Spleen (tissue), 11 donors: ENCODE data around the gene ACTG1. TPM values are rescaled to one million over a fixed set of nuclear protein-coding genes. Genes with fewer than 3 reads are reported as not detected.

Source experiments
- DNase-seq: peaks from one replicate; pipeline ENCODE4 v3.0.0-alpha.2; 2020
- H3K27ac ChIP-seq, 8 donors: fragments of 200-600 bp; sonication (generic) in 7 of 8; 1 replicate in 4 of 8; 2 replicates in 4 of 8; pipeline versions ENCODE4 v1.5.0 to v1.8.0; 2016 to 2021; ENCODE audit warnings: inconsistent platforms in 4 of 8, mild to moderate bottlenecking in 4 of 8, moderate library complexity in 1 of 8
- H3K27me3 ChIP-seq, 7 donors: fragments of 200-600 bp; sonication (generic) in 6 of 7; replicated peaks in 1 of 7; 1 replicate in 4 of 7; 2 replicates in 3 of 7; pipeline versions ENCODE4 v1.5.0 to v1.8.0; 2016 to 2021; ENCODE audit warnings: inconsistent platforms in 3 of 7, mild to moderate bottlenecking in 1 of 7
- H3K36me3 ChIP-seq, 6 donors: fragments of 200-600 bp; sonication (generic) in 5 of 6; 1 replicate in 4 of 6; 2 replicates in 2 of 6; pipeline versions ENCODE4 v1.5.0 to v1.8.0; 2016 to 2021; ENCODE audit warnings: inconsistent platforms in 2 of 6
- H3K4me1 ChIP-seq, 6 donors: fragments of 200-600 bp; sonication (generic) in 5 of 6; 1 replicate in 3 of 6; 2 replicates in 3 of 6; pipeline versions ENCODE4 v1.5.0 to v1.8.0; 2016 to 2021; ENCODE audit warnings: inconsistent platforms in 3 of 6
- H3K4me3 ChIP-seq, 8 donors: fragments of 200-600 bp; sonication (generic) in 7 of 8; 1 replicate in 4 of 8; 2 replicates in 4 of 8; pipeline versions ENCODE4 v1.5.0 to v1.8.0; 2016 to 2021; ENCODE audit warnings: inconsistent platforms in 4 of 8, mild to moderate bottlenecking in 4 of 8, moderate library complexity in 2 of 8
- H3K9me3 ChIP-seq, 8 donors: fragments of 200-600 bp; sonication (generic) in 7 of 8; 1 replicate in 4 of 8; 2 replicates in 4 of 8; pipeline versions ENCODE4 v1.5.0 to v1.8.0; 2016 to 2021; ENCODE audit warnings: inconsistent platforms in 4 of 8
- POLR2A ChIP-seq, 3 donors: fragments of 450-650 bp; IDR thresholded peaks; one replicate each; pipeline ENCODE4 v1.5.1; 2017; ENCODE audit warnings: antibody characterized with exemption in 3 of 3, mild to moderate bottlenecking in 1 of 3
- POLR2AphosphoS5 ChIP-seq, 3 donors: sonication (generic); formaldehyde crosslinking; IDR thresholded peaks; one replicate each; pipeline ENCODE4 v1.5.1; 2017; ENCODE audit warnings: antibody characterized with exemption in 3 of 3
- WGBS, 5 donors: extraction: QIAGEN DNeasy Blood & Tissue Kit in 3 of 5; methylation state at CpG; one replicate each; pipeline versions ENCODE4 v1.1.5 to v1.1.7; 2013 to 2018; 5-methylcytosine and 5-hydroxymethylcytosine counted together
- intact Hi-C: fragments of 100-400 bp; cut with DNase I; formaldehyde crosslinking; loops from one replicate; pipeline ENCODE4 v1.15.0; 2023; ENCODE audit warnings: low total_unique reads
- polyA plus RNA-seq, 3 donors: library from polyadenylated mRNA; stranded (reverse); fragments of 200-250 nt; gene quantifications; one replicate each; pipeline ENCODE4 v1.2.1, GENCODE V29; 2013
- total RNA-seq, 7 donors: library from RNA; depleted of rRNA in 3 of 7; stranded (reverse); fragments of >200 nt in 3 of 7; fragmentation: NEBNext Ultra II Directional in 4 of 7; extraction: Animal tissue kit (Norgen Biotek cat#: 25700) in 4 of 7; gene quantifications; one replicate each; pipeline versions ENCODE4 v1.1.0 to v1.2.1, GENCODE V29; 2016 to 2021
- TF ChIP-seq, protein P1 (sequence below), 11 experiments: fragments of 200-600 bp in 7 of 11; fragments of 450-650 bp in 4 of 11; sonication (generic) in 4 of 11; IDR thresholded peaks in 8 of 11; conservative IDR thresholded peaks in 3 of 11; 1 replicate in 7 of 11; 2 replicates in 4 of 11; pipeline versions ENCODE4 v1.4.0 to v1.8.0; 2016 to 2021; ENCODE audit warnings: antibody characterized with exemption in 11 of 11, inconsistent platforms in 4 of 11, mild to moderate bottlenecking in 1 of 11
- donor health status: healthy with polysubstance abuse.
- donor health status: DM: no; HTN: no; CAD: no; lungs with moderate emphysema.
- donor health status: DM: no; HTN: no; CAD: no.
- donor health status: Bipolar disorder and iron deficiency.
- donor health status: healthy.
- donor health status: DM: no; HTN: no; CAD: no.
- donor health status: DM: yes; HTN: yes; CAD: no.

Gene ACTG1
- total and polyA plus RNA-seq, 10 donors = 1,119 to 6,270 (median 2,106) TPM

- DNase-seq = no peak
- intact Hi-C loops = no loop called here
- H3K9me3 ChIP-seq = no peaks in the 10 kb centered on the region
- TF ChIP-seq POLR2AphosphoS5 (IDR thresholded peaks at IDR 0.05) (peak in 2 of 3 donors; percentile 28 to 56), POLR2A (IDR thresholded peaks at IDR 0.05) (no peak)
- TF ChIP-seq, protein P1, sequence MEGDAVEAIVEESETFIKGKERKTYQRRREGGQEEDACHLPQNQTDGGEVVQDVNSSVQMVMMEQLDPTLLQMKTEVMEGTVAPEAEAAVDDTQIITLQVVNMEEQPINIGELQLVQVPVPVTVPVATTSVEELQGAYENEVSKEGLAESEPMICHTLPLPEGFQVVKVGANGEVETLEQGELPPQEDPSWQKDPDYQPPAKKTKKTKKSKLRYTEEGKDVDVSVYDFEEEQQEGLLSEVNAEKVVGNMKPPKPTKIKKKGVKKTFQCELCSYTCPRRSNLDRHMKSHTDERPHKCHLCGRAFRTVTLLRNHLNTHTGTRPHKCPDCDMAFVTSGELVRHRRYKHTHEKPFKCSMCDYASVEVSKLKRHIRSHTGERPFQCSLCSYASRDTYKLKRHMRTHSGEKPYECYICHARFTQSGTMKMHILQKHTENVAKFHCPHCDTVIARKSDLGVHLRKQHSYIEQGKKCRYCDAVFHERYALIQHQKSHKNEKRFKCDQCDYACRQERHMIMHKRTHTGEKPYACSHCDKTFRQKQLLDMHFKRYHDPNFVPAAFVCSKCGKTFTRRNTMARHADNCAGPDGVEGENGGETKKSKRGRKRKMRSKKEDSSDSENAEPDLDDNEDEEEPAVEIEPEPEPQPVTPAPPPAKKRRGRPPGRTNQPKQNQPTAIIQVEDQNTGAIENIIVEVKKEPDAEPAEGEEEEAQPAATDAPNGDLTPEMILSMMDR (IDR thresholded peaks at IDR 0.05 in 8 of 11, conservative IDR thresholded peaks at IDR 0.05 in 3 of 11) = no peak
- peaks cover 0 to 74% (median 49%) of the 10 kb centered on the region in 6 donors for H3K36me3 ChIP-seq
- H3K4me3 ChIP-seq = no peak overlapping the region
- peaks cover 9 to 84% (median 51%) of the 10 kb centered on the region in 6 donors for H3K4me1 ChIP-seq
- 84 to 94% (median 92%) methylated on average over 7 to 12 of the region's 12 CpGs for WGBS, 5 donors
- H3K27me3 ChIP-seq = no peaks in the 10 kb centered on the region
- peak overlapping the region in 1 of 8 donors; percentile 33 for H3K27ac ChIP-seq
Measured at GRCh38 chr17:81558115-81558468, 45.5 kb upstream of the ACTG1 start.

DNA sequence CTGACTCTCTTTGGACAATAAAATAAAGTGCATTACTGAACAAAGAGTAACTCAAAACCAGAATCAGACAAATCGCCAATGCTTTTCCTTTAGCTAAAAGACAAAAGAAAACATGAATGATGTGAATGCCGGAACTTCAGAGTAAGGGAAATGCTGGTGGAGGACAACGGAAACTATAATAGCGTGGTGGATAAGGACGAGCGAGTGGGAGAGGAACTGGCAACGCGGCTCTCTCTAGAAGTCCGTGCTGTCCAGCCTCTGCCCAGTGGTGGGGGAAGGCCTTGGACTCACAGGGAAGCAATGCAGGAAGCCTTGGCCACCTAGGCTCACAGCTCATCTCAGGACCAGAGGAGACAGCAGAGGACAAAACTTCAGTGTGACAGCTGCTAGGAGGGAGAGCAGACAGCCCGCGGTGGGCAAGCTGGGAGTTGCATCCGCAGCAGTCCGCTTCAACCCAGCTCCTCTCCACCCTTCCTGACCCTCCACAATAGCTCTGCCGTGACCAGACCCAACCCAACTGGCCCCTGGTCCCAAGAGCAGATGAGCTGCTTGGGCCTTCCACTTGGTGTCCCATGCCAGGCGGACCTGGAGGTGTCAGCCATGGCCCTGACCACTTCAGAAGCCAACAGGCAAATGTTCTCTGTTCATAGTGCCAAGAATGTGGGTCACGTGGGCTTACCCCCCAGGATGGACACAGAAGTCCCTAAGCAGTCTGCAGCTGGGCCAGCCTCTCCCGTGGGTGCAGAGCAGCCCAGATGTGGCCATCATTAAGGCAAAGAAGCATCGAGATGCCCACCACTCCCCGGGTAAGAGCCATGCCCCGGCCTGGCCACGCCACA lies 44.9 kb upstream of the ACTG1 start:
- H3K27ac ChIP-seq = peak overlapping the region in 6 of 8 donors; percentile 8 to 58 (median 20)
- WGBS, 5 donors = 64 to 89% (median 81%) methylated on average over 14 to 21 of the region's 21 CpGs
- no peak for TF ChIP-seq POLR2A (IDR thresholded peaks at IDR 0.05)
- TF ChIP-seq, protein P1 (IDR thresholded peaks at IDR 0.05 in 8 of 11, conservative IDR thresholded peaks at IDR 0.05 in 3 of 11) = no peak
- TF ChIP-seq POLR2AphosphoS5 (IDR thresholded peaks at IDR 0.05) = no peak

DNA sequence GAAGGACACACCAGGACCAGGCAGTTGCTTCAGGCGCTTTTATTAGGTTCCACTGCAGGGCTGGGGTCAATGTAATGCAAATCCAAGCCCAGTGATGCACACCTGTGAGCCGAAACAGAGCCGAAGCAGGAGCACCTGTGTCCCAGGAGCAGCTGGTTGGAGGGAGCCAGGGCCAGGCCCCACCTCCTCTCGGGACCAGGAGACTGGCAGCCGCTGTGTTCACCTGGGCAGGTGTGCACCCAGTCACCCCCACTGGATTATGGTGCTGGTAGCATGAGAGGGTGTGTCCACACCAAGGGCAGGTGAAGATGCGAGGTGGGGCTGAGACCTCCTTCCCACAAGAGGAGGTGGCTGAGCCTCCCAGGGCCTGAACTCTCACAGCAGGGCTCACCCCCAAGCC lies 44.3 kb upstream of the ACTG1 start:
- no peak overlapping the region for H3K4me3 ChIP-seq
- 88 to 94% (median 91%) methylated on average over 3 to 6 of the region's 6 CpGs for WGBS, 5 donors
- TF ChIP-seq POLR2A (IDR thresholded peaks at IDR 0.05) (no peak), POLR2AphosphoS5 (IDR thresholded peaks at IDR 0.05) (peak in 1 of 3 donors; percentile 38)
- intact Hi-C loops = no loop called here
- no peak for DNase-seq
- H3K4me1 ChIP-seq = peaks cover 9 to 80% (median 52%) of the 10 kb centered on the region in 6 donors
- no peaks in the 10 kb centered on the region for H3K9me3 ChIP-seq
- H3K36me3 ChIP-seq = peaks cover 0 to 61% (median 42%) of the 10 kb centered on the region in 6 donors
- no peaks in the 10 kb centered on the region for H3K27me3 ChIP-seq
- H3K27ac ChIP-seq = peak overlapping the region in 4 of 8 donors; percentile 19 to 58 (median 20)

More for the DNA sequence above, 44.9 kb upstream of the ACTG1 start:
- Histone ChIP-seq H3K9me3 (no peaks in the 10 kb centered on the region), H3K27me3 (no peaks in the 10 kb centered on the region), H3K4me3 (no peak overlapping the region), H3K36me3 (peaks cover 0 to 68% (median 44%) of the 10 kb centered on the region in 6 donors), H3K4me1 (peaks cover 9 to 82% (median 56%) of the 10 kb centered on the region in 6 donors)
- no peak for DNase-seq
- intact Hi-C loops = no loop called here

- TF ChIP-seq POLR2A (IDR thresholded peaks at IDR 0.05) = no peak
- peak; percentile 6 to 51 (median 22) for TF ChIP-seq POLR2AphosphoS5 (IDR thresholded peaks at IDR 0.05)
- TF ChIP-seq, protein P1 (IDR thresholded peaks at IDR 0.05 in 8 of 11, conservative IDR thresholded peaks at IDR 0.05 in 3 of 11) = no peak
- no peak overlapping the region for H3K4me3 ChIP-seq
- H3K27me3 ChIP-seq = no peaks in the 10 kb centered on the region
- H3K36me3 ChIP-seq = peaks cover 0 to 55% (median 42%) of the 10 kb centered on the region in 6 donors
- intact Hi-C loops = no loop called here
- peak overlapping the region in 2 of 8 donors; percentile 21 to 58 for H3K27ac ChIP-seq
- H3K9me3 ChIP-seq = no peaks in the 10 kb centered on the region
- DNase-seq = no peak
- peaks cover 13 to 80% (median 50%) of the 10 kb centered on the region in 6 donors for H3K4me1 ChIP-seq
- 84 to 96% (median 91%) methylated on average over 3 to 9 of the region's 9 CpGs for WGBS, 5 donors
Measured at GRCh38 chr17:81556175-81556691, 43.6 kb upstream of the ACTG1 start.
